ENCODE results near the gene MUC21.
A peak's percentile ranks its signal among the peaks of the same experiment; 100 is the strongest.
"Not testable (repeated sequence)": the region's sequence is repeated elsewhere in the genome, so short reads cannot be mapped to it uniquely, and the experiment has no call there.

Gene MUC21

GRCh38 chr6:30979690-30980089, 3.8 kb upstream of the MUC21 start:
- TF ChIP-seq JUND (IDR thresholded peaks at IDR 0.05; ENCODE audit: low read depth), result no peak
- in situ Hi-C loops (cut with HindIII; ENCODE audit: low pct_unique_long_range_greater_than_20kb, low sequenced_read_pairs), result no loop called here
- DNase-seq (ENCODE audit: low read depth in 1 of 2, low spot score in 1 of 2), result no peak

- DNase-seq (ENCODE audit: low read depth in 1 of 2, low spot score in 1 of 2), result peak; percentile 62 to 87
- in situ Hi-C loops (cut with HindIII; ENCODE audit: low pct_unique_long_range_greater_than_20kb, low sequenced_read_pairs), result no loop called here
- TF ChIP-seq JUND (IDR thresholded peaks at IDR 0.05; ENCODE audit: low read depth), result no peak
Measured at GRCh38 chr6:30981942-30982772, 1.4 kb upstream of the MUC21 start.

GRCh38 chr6:30985490-30985889, 2.0 kb downstream of the MUC21 start:
- in situ Hi-C loops (cut with HindIII; ENCODE audit: low pct_unique_long_range_greater_than_20kb, low sequenced_read_pairs), result no loop called here
- DNase-seq (ENCODE audit: low read depth in 1 of 2, low spot score in 1 of 2), result no peak
- TF ChIP-seq JUND (IDR thresholded peaks at IDR 0.05; ENCODE audit: low read depth), result no peak

DNA sequence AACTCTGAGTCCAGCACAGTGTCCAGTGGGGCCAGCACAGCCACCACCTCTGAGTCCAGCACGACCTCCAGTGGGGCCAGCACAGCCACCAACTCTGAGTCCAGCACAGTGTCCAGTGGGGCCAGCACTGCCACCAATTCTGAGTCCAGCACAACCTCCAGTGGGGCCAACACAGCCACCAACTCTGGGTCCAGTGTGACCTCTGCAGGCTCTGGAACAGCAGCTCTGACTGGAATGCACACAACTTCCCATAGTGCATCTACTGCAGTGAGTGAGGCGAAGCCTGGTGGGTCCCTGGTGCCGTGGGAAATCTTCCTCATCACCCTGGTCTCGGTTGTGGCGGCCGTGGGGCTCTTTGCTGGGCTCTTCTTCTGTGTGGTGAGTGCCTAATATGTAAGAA, 3.8 kb downstream of the MUC21 start:
- in situ Hi-C loops (cut with HindIII; ENCODE audit: low pct_unique_long_range_greater_than_20kb, low sequenced_read_pairs), result no loop called here
- no peak for TF ChIP-seq JUND (IDR thresholded peaks at IDR 0.05; ENCODE audit: low read depth)
- DNase-seq (ENCODE audit: low read depth in 1 of 2, low spot score in 1 of 2), result no peak

DNA sequence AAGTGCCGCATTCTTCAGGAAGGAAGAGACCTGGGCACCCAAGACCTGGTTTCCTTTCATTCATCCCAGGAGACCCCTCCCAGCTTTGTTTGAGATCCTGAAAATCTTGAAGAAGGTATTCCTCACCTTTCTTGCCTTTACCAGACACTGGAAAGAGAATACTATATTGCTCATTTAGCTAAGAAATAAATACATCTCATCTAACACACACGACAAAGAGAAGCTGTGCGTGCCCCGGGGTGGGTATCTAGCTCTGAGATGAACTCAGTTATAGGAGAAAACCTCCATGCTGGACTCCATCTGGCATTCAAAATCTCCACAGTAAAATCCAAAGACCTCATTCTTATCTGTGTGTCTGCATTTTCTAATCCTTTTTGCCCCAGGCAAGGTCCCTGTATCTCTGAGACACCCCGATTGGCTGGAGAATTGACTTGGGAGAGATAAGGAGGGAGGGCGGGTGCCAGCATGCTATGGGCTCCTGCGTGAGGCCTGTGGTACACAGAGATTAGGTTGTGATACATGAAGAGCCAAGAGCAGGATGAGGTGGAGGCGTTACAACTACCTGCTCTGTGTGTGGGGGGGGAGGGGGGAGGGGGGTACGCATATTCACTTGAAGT, 4.8 kb downstream of the MUC21 start:
- DNase-seq (ENCODE audit: low read depth in 1 of 2, low spot score in 1 of 2), result no peak
- in situ Hi-C loops (cut with HindIII; ENCODE audit: low pct_unique_long_range_greater_than_20kb, low sequenced_read_pairs), result no loop called here
- no peak for TF ChIP-seq JUND (IDR thresholded peaks at IDR 0.05; ENCODE audit: low read depth)

- no peak for TF ChIP-seq JUND (IDR thresholded peaks at IDR 0.05; ENCODE audit: low read depth)
- no peak for DNase-seq (ENCODE audit: low read depth in 1 of 2, low spot score in 1 of 2)
- in situ Hi-C loops (cut with HindIII; ENCODE audit: low pct_unique_long_range_greater_than_20kb, low sequenced_read_pairs), result no loop called here
Measured at GRCh38 chr6:30990422-30991086, 7.0 kb downstream of the MUC21 start.

GRCh38 chr6:30991891-30992290, 8.4 kb downstream of the MUC21 start:
- in situ Hi-C loops (cut with HindIII; ENCODE audit: low pct_unique_long_range_greater_than_20kb, low sequenced_read_pairs), result no loop called here
- no peak for DNase-seq (ENCODE audit: low read depth in 1 of 2, low spot score in 1 of 2)
- TF ChIP-seq JUND (IDR thresholded peaks at IDR 0.05; ENCODE audit: low read depth), result no peak

DNA sequence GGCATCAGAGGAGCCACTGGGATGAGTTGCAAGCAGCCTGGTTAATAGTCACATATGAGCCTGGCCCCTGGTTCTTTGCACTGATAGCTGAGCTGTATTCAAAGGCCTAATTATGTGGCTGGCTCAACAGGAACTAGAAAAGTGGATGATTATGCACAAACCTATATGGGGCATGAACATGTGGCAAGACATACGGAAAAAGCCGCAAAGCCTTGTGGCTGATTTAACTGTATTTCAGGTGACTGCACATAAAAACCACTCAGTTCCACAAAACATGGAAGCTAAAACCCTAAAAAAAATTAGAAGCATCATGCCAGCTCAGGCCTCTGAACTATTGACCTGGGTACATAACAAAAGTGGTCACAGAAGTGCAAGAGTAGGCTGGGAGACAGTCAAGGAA, 13.8 kb downstream of the MUC21 start:
- TF ChIP-seq JUND (IDR thresholded peaks at IDR 0.05; ENCODE audit: low read depth), result no peak
- in situ Hi-C loops (cut with HindIII; ENCODE audit: low pct_unique_long_range_greater_than_20kb, low sequenced_read_pairs), result no loop called here

DNA sequence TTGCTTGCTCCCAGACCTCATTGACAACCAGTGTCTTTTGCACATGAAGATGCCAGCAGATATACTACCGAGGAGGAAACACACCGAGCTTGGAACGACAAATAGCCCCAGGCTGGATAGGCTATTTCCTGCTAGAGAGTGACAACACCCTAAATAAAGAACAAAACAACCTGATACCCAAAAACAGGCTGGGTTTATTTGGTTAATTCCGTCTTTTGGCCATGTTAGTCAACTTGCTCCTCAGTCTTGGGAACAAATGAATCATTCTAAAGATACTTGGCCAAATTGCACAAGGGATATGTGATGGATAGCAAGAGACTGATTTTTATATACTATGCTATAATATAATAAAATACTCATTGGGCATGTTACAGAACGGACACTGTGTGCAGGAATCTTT, 15.3 kb downstream of the MUC21 start:
- in situ Hi-C loops (cut with HindIII; ENCODE audit: low pct_unique_long_range_greater_than_20kb, low sequenced_read_pairs), result no loop called here
- peak; percentile 39 to 86 for DNase-seq (ENCODE audit: low read depth in 1 of 2, low spot score in 1 of 2)
- TF ChIP-seq JUND (IDR thresholded peaks at IDR 0.05; ENCODE audit: low read depth), result no peak

More for the DNA sequence above, 13.8 kb downstream of the MUC21 start:
- no peak for DNase-seq (ENCODE audit: low read depth in 1 of 2, low spot score in 1 of 2)

- in situ Hi-C loops (cut with HindIII; ENCODE audit: low pct_unique_long_range_greater_than_20kb, low sequenced_read_pairs); DNase-seq (ENCODE audit: low read depth in 1 of 2, low spot score in 1 of 2): not testable (repeated sequence)
Measured at GRCh38 chr6:31000067-31000860, 16.7 kb downstream of the MUC21 start.

DNA sequence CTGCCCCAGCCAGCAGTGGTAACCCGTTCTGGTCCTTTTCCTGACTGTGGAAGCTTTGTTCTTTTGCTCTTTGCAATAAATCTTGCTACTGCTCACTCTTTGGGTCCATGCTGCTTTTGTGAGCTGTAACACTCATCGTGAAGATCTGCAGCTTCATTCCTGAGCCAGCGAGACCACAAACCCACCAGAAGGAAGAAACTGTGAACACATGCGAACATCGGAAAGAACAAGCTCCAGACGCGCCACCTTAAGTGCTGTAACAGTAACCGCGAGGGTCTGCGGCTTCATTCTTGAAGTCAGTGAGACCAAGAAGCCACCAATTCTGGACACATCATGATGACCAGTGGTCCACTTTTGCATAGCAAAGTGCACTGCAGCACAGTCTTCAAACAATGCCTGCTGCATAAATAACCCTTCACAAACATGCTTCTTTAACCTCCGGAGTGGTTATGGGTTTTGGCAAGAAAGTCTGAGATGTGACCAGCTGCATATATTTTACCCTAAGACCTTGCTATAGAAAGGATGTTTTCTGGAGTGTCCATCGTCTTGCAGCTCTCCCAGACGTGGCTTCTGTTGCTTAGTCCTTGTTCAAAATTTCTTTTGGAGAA, 17.9 kb downstream of the MUC21 start:
- TF ChIP-seq JUND (IDR thresholded peaks at IDR 0.05; ENCODE audit: low read depth), result no peak
- in situ Hi-C loops (cut with HindIII; ENCODE audit: low pct_unique_long_range_greater_than_20kb, low sequenced_read_pairs), result no loop called here
- DNase-seq (ENCODE audit: low read depth in 1 of 2, low spot score in 1 of 2), result no peak

- TF ChIP-seq JUND (IDR thresholded peaks at IDR 0.05; ENCODE audit: low read depth), result no peak
- in situ Hi-C loops (cut with HindIII; ENCODE audit: low pct_unique_long_range_greater_than_20kb, low sequenced_read_pairs), result no loop called here
- DNase-seq (ENCODE audit: low read depth in 1 of 2, low spot score in 1 of 2), result no peak
Measured at GRCh38 chr6:31002471-31002870, 19.0 kb downstream of the MUC21 start.

All from T47D (cell line).